Pons (tissue), 1 donor: ENCODE measurements around the gene PTPRN2.
"Not testable (repeated sequence)": the region's sequence is repeated elsewhere in the genome, so short reads cannot be mapped to it uniquely, and the experiment has no call there.

ENCODE experiments used
- DNase-seq: peaks from one replicate; pipeline ENCODE4 v3.0.0-alpha.2; 2016; ENCODE audit warnings: low spot score

The PTPRN2 gene

DNA sequence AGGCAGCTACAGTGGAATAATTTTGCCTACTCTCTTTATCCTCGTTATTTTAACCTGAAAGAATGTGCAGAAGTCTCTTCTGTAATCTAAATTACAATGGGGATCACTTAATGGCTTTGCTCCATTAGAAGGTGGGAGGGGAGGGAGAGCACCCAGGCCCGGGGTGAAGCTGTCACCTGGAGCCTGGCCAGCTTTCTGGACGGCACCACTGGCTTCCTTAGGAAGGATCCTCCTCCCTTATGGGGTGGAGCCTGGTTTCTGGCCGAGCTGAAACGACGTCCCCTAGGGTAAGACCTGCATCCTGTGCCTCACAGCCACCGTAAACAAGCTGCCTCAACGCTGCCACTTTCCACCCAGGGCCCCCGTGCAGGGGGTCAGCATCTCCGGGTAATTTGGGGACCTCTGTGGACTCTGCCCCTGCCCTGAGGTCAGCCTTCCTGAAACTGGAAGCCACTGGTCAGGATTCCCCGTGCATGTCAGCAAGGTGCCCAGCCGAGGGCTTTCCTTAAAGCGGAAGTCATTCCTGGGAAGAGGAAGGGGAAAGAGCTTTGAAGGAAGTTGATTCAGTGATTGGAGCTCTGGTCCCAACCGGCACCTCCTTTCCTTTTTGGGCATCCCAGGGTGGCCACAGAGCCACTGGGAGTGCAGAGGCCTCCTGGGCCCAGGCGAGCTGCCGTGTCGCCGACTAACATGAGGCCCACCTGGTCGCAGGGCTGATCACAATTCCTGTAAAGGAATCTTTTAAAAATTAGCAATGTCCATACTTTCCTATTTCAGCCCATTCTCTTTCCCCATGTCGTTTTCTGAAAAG, 681.8 kb downstream of the PTPRN2 start:
- DNase-seq = no peak

GRCh38 chr7:157904866-157905570, 682.6 kb downstream of the PTPRN2 start:
- DNase-seq = no peak

DNA sequence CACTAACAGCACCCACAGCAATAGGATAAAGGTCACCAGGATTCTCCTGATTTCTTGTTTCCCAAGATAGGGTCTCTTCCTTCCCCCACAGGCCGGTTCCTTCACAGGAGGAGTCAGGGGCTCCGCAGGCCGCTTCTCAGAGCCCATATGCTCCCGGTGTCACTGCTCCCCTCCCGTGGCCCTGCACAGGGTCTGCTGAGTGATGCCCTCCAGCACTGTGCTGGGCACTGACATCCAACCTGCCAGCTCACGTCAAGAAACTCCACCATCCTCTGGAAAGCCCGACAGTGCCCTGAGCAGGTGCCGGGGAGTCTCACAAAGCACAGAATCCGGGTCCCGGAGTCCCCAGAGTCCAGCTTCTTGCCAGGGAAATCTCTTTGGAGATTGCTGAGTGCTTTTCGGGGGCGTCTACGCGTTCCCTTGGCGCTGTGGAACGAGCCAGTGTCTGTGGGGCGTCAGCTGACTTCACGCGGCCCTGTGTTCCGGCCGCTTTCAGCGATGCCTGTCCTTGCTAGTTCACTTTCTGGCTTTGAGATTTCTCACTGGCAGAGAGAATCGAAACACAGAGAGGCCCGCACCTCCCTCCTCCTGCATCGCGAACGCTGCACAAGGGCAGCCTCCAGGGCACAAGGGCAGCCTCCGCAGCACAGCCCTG, 683.3 kb downstream of the PTPRN2 start:
- DNase-seq = no peak

- peak; percentile 2 for DNase-seq
Observed at GRCh38 chr7:157903710-157904109, 683.9 kb downstream of the PTPRN2 start.

DNA sequence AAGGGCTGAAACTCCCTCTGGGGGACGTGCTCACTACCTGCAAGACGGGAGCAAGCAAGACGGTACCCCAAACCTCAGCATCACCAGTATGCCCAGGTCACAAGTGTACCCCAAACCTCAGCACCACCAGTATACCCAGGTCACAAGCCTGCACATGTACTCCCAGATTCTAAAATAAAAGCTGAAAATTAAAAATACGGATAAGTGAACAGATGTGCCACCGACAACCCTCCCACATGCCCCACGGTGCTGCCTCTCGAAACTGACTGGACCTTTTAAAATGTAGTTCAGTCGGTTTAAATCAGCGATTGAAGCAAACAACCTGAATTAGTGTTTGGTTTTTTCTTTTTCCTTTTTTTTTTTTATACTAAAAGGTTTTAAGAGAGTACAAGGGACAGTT, 684.3 kb downstream of the PTPRN2 start:
- no peak for DNase-seq

GRCh38 chr7:157901816-157902610, 685.6 kb downstream of the PTPRN2 start:
- DNase-seq = not testable (repeated sequence)

GRCh38 chr7:157901166-157901565, 686.5 kb downstream of the PTPRN2 start:
- DNase-seq = no peak

DNA sequence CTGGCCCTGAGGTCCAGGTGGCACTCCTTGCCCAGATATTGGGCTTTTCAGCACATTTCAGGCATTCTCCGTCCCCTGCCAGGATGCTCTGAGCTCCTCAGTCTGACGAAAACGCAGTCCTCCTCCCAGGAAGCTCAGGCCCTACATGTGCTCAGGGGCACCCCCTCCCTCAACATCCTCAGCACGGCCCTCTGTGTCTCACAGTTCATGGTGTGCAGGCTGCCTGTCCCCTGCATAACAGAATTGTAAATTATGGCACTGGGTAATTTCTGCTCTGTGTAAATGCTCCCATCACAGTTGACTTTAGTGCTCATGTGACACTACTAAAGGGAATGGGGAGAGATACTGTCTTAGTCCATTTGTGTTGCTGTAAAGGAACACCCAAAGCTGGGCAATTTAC, 687.1 kb downstream of the PTPRN2 start:
- DNase-seq = no peak

DNA sequence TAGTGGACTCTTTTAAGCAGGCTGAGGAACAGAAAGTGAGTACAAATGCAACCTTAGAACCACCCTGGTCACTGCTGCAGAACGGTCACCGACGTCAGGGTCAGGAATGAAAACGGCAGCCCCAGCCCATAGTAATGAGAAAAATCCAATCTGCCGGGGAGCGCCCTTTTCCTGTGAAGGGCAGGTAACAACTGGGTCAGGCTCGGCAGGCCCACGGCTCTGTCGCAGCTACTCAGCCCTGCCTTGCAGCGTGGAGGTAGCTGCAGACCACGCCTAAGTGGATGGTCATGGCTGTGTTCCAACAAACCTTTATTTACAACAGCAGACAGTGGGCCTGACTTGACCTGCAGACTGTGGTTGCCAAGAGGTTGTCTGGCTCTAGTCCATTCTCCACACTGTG, 687.6 kb downstream of the PTPRN2 start:
- no peak for DNase-seq

- DNase-seq = no peak
Observed at GRCh38 chr7:157898802-157899505, 688.7 kb downstream of the PTPRN2 start.

DNA sequence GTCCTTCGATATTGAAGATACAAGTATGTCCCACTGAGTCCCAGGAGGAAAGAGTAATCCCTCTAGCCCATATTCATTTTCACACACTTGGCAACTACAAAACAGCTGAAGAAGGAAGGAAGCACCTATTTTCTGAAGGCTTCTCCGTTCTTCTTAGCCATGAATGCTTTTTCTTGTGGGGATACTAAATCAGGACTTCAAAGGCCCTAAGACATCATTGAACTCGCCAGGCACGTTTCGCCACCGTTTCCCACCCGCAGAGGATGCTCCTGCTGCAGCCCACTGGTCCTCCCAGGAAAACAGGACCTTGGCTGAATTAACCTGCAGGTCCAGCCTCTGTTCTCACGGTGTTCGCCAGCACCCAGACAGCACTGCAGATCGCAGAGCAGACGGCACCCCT, 689.4 kb downstream of the PTPRN2 start:
- no peak for DNase-seq

GRCh38 chr7:157897681-157898080, 689.9 kb downstream of the PTPRN2 start:
- DNase-seq = no peak

DNA sequence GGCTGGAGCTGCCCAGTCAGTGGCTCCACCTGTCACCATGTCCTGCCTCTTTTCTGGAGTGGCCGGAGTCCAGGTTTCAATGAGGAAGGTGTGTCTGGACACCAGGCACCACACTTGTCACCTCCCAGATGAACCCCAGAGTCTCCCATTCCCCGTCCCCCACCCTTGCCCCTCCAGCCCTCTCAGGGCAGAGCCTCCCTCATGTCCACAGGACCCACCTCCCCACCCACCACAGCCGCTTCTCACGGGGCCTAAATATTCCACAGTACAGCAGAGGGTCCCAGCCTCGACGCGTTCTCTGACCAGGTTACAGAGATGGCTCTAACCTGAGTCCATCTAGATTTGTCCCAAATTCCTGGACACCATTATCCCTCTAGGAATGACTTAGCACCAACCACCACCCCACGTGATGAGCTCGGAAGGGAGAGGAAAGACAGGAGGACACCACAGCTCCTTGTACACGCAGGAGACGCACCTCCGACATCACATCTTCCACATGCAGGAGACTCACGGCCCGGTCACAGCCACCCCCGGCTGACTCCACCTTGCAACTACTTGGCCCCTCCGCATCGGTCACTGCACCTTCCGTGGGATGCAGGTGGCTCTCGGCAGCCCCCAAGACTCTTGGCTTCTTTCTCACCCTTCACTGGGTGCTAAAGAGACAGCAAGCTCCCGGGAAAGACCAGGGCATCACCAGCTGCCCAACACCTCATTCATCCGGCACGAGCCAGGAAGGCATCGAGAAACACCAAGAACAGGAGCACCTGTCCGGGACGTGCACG, 690.7 kb downstream of the PTPRN2 start:
- DNase-seq = no peak

- not testable (repeated sequence) for DNase-seq
Observed at GRCh38 chr7:157896376-157896675, 691.3 kb downstream of the PTPRN2 start.

DNA sequence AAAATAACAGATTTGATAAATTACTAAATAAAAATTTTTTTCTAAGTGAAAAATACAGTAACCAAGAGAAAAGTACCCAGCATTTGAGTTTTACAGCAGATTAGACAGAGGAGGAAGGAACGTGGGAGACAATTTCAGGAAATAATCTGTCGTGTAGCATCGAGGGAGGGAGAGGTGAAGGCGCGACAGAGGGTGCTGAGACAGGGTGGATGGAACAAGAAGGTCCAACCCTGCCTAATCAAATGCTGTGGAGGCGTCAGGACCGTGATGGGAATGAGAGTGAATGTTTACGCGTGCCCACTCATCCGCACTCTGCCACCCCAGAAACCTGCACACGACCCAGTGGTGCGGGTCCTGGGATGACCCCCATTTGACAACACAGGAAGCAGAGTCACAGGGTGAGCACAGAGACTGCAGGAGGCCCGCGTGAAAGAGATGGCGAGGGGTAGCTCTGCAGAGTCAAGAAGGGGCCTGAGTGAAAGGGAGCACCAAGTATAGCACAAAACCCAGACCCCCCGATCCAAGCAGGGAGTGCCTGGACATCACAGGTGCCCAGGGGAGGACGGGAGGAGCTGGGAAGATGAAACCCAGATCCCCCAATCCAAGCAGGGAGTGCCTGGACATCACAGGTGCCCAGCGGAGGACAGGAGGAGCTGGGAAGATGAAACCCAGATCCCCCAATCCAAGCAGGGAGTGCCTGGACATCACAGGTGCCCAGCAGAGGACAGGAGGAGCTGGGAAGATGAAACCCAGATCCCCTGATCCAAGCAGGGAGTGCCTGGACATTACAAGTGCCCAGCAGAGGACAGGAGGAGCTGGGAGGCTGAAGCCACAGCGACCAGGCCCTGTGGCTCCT, 691.9 kb downstream of the PTPRN2 start:
- DNase-seq = no peak

DNA sequence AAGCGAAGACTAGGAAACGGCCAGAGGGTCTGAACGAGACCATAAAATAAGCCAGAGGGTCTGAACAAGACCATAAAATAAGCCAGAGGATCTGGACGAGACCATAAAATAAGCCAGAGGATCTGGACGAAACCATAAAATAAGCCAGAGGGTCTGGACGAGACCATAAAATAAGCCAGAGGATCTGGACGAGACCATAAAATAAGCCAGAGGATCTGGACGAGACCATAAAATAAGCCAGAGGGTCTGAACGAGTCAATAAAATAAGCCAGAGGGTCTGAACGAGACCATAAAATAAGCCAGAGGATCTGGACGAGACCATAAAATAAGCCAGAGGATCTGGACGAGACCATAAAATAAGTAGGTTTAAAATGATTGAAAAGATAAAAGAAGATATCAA, 692.5 kb downstream of the PTPRN2 start:
- not testable (repeated sequence) for DNase-seq

- no peak for DNase-seq
Observed at GRCh38 chr7:157893535-157894044, 694.0 kb downstream of the PTPRN2 start.

- DNase-seq = no peak
Observed at GRCh38 chr7:157892751-157893523, 694.7 kb downstream of the PTPRN2 start.

DNA sequence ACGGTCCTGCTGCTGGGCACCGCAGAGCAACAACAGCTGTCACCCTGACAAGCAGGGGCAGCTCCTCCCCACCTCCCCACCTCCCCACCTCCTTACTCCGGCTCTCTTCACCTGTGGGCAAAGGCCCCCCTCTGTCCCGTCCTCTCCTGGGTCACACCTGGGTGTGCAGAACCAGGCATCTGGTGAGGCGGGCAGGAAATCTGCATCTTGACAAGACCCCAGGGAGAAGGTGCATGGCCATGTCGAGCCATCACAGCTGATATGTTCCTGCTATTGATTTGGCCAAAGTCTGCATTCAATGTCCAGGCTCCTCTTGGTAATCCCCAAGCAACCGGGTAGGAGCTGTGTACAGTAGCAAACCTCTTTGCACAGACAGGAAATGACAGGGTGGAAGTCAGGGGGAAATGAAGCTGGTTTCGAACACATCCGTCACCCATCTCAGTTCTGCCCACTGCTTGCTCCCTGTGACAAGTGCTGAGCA, 696.7 kb downstream of the PTPRN2 start:
- no peak for DNase-seq
